Activated CD4-positive, alpha-beta T cell treated with anti-CD3 and anti-CD28 coated beads, Interleukin-2, amount 50 U/mL, for 1 hour (primary cell): Measurements from ENCODE around the gene CCDC190.
"Not testable (repeated sequence)": the region's sequence is repeated elsewhere in the genome, so short reads cannot be mapped to it uniquely, and the experiment has no call there.

Source experiments
- DNase-seq: peaks from one replicate; pipeline ENCODE4 v3.0.0-alpha.2; 2020

CCDC190 gene

GRCh38 chr1:162823771-162824525 is 37.0 kb downstream of the CCDC190 start:
- DNase-seq: no peak

- no peak for DNase-seq
Measured at GRCh38 chr1:162823231-162823630, 37.7 kb downstream of the CCDC190 start.

DNA sequence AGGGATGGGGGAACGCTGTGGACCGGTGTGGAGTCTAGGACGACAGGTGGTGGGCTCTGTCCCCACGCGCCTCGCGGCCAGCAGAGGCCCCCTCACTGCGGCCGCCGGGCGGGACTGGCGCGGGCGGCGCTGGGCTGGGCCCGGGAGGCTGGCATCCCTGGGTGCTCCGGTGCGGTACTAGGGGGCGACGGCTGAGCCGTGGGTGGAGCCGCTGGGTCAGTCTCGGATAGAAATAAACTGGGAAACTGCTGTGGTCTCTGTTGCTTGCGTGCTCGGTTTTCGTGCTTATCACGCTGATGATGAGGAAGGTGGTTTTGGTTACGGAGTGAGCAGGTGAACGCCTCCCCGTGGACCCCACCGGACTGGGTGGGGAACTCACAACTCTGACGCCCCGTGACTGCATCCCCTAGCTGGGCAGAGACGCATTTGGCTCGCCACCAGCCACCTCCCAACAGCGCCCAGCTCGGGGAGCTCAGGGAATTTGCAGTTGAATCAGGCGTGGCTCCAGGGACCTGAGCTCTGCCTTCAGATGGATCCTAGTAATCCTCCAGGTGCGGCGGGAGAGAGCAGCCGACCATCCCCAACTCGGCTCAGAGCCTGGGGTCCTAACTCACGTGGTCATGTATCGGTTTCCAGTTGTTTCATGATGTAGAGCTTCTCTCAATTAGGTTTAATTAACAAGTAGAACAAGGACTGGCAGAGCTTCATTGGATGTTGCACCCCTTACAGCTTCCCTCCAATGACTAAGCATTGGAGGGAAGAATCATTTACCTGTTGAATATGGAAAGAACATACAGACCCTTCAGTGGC is 38.4 kb downstream of the CCDC190 start:
- DNase-seq: no peak

GRCh38 chr1:162818666-162819065 is 42.3 kb downstream of the CCDC190 start:
- DNase-seq: not testable (repeated sequence)

- not testable (repeated sequence) for DNase-seq
Measured at GRCh38 chr1:162818136-162818535, 42.8 kb downstream of the CCDC190 start.

DNA sequence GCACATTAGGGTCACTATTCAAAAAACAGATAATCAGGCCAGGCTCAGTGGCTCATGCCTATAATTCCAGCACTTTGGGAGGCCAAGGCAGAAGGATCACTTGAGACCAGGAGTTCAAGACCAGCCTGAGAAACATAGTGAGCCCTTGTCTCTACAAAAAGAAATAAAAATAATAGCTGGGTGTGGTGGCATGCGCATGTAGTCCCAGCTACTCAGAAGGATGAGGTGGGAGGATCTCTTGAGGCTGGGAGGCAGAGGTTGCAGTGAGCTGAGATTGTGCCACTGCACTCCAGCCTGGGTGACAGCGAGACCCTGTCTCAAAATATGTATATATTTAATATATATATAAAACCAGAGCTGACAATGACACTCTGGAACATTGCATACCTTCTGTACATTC is 48.6 kb downstream of the CCDC190 start:
- DNase-seq: not testable (repeated sequence)

DNA sequence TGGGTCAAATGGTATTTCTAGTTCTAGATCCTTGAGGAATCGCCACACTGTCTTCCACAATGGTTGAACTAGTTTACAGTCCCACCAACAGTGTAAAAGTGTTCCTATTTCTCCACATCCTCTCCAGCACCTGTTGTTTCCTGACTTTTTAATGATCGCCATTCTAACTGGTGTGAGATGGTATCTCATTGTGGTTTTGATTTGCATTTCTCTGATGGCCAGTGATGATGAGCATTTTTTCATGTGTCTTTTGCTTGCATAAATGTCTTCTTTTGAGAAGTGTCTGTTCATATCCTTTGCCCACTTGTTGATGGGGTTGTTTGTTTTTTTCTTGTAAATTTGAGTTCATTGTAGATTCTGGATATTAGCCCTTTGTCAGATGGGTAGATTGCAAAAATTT is 53.5 kb downstream of the CCDC190 start:
- DNase-seq: not testable (repeated sequence)
